AG20443 (cell line): ENCODE measurements around the gene MROH7.

Source experiments
- DNase-seq: peaks from one replicate; pipeline ENCODE4 v3.0.0; 2012; ENCODE audit warnings: low spot score, mixed read lengths

MROH7 gene

DNA sequence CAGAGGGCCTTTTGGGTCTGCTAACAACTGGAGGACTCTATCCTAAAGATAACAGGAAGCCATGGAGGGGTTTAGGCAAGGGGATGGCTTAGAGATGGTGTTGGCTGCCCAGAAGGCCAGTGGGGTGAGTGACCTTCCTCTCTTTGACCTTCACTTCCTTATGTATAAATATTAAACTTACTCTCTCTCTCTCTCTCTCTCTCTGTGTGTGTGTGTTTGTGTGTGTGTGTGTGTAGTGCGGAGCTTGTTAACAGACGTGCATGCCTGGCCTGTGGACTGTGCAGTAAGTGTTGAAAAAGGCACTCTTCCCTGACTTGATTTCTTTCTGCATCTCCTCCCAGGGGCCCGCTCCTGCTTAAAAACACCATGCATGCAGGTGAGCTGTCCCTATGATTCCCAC, 10.0 kb downstream of the MROH7 start:
- no peak for DNase-seq

DNA sequence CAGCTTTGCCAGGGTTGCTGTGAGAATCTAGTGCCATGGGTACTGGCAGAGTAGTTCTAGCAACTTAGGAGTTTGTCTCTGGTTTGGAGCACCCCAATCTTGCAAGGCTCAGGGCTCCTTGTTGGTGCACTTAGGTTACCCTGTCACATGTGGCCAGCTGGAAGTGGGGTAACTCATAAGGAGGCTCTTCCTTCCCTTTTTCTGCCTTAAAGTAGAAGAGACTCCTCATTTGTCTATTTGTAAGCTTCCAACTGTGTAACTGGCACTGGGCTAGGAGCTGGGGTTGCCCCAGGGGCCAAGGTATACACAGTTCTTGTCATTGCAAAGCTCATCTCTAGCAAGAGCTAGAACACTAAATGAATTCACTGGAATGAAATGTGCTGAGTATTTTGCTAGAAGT, 10.6 kb downstream of the MROH7 start:
- DNase-seq, result no peak

DNA sequence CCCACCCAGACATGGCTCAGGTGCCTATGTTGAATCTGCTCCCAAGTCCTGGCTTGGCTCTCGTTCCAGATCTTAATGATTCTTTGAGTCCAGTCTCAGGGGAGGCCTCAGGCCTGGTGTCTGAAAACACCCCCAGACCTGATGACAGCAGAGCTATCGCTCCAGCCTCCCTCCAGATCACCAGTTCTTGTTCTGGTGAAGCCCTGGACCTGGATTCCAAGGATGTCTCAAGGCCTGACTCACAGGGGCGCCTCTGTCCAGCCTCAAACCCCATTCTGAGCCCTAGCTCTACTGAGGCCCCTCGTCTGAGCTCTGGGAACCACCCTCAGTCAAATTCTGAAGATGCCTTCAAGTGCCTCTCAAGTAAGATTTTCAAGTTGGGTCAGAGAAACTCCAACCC, 11.4 kb downstream of the MROH7 start:
- DNase-seq, result peak; percentile 66

DNA sequence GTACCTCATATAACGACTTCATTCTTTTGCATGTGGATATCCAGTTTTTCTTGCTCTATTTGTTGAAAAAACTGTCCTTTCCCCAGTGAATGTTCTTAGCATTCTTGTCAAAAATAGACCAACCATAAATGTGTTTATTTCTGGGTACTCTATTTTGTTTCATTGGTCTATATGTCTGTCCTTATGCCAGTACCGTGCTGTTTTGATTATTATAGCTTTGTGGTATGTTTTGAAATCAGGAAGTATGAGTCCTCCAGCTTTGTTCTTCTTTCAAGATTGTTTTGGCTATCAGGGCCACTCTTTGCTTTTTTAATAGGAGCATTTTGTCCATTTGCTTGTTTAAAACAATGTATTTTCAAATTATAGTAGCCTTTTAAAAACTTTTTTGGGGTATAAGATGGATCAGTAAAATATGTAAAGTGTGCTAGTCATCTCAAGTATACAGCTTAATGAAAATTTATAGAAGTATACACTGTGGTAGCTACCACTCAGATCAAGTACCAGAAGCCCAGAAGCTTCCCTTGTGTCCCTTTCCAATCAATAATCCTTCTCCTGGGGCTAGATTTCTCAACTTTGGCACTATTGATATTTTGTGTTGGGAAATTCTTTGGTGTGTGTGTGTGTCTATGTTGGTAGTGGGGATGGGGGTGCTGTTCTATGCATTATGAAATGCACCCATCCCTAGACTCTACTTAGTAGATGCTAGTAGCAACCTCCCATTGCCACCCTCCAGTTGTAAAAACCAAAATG, 16.8 kb downstream of the MROH7 start:
- DNase-seq, result no peak

DNA sequence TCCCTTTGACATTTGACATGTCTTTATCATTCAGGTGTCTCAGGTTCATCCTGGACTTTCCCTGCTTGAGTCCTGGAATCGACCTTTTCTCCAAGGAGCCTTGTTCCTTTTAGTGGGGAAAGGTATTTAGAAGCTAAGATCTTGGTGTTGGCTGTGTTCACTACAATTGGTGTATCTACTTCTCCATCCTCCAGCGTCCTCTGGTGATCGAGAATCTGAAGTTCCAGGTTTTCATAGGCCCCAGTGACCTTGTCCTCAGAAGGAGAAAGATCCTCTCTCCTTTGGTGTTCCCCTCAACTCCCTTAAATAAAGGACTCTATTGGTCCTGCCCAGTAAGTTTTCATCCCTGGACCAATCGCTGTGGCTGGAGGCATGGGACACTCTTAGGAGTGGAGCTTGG, 22.1 kb downstream of the MROH7 start:
- no peak for DNase-seq

DNA sequence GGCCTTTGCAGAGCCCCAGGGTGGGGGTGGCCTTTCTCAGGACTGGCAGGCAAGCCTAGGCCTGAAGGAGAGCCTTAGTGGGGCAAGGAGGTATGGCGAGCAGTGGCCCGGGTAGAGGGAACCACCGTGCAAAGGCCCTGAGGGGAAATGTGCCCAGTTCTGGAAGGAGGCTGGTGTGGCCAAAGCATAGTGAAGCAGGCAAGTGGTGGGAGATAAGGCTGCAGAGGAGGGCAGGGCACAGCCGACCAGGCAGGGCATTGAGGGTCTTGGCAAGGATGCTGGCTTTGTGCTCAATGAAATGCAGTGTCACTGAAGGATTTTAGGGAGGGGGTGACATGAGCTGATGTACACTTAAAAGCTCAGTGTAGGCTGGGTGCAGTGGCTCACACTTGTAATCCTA, 22.8 kb downstream of the MROH7 start:
- no peak for DNase-seq

DNA sequence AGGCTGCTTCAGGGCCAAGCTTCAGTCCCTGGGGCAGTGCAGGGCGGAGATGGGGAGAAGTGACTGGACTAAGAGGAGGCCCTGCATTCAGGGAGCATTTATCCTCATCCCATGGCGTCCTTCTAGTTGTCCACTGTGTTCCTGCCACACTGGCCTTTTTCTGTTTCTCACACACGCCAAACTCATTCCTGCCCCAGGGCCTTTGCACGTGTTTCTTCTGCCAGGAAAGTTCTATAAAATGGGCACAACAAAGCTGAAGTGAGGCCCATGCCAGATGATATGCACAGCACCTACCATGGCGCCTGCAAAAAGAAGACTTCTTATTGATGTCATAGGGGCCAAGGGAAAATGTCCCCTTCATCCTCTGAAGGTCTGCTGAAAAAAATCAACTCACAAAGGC, 24.3 kb downstream of the MROH7 start:
- no peak for DNase-seq

DNA sequence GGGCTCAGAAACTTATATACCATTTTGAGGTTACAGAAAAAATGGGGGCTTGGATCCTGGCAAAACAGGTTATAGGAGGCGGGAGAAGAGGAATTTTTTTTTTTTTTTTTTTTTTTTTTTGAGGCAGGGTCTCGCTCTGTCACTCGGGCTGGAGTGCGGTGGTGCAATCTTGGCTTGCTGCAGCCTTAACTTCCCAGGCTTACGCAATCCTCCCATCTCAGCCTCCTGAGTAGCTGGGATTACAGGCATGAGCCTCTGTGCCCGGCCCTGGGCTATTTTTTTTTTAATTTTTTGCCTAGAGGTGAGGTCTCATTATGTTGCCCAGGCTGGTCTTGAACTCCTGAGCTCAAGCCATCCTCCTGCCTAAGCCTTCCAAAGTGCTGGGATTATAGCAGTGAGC, 24.7 kb downstream of the MROH7 start:
- DNase-seq, result no peak

DNA sequence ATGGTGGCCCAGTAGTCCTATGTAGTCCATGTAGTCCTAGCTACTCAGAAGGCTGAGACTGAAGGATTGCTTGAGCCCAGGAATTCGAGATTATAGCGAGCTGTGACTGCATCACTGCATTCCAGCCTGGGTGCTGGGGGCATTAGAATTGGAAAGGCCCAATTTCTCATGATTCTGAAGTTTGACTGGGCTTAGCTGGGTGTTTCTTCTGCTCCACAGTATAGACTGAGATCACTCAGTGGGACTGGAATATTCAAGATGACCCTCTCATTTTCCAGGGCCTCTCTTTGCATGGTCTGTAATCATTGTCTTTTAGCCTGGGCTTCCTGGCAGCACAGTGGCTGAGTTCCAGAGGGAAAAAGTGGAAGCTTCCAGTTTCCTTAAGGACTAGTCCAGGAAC, 26.2 kb downstream of the MROH7 start:
- DNase-seq, result no peak

DNA sequence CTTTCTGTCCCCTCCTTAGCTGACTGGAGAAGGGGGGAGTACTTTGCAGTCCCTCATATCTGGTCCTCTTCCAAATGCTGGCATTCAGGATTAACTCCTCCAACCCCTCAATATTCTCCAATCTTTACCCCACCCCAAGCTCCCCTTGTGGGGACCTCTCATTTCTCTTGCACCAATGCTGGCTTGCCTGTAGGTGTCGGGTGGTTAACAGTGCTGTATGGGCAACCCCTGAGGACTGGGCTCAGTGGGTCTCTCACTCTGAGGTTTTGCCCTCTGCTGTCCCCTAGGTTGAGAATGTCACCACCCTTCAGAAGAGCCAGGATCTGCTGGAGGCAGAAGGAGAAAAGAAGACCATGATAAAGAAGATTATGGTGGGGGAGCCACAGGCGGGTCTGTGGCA, 27.0 kb downstream of the MROH7 start:
- no peak for DNase-seq

DNA sequence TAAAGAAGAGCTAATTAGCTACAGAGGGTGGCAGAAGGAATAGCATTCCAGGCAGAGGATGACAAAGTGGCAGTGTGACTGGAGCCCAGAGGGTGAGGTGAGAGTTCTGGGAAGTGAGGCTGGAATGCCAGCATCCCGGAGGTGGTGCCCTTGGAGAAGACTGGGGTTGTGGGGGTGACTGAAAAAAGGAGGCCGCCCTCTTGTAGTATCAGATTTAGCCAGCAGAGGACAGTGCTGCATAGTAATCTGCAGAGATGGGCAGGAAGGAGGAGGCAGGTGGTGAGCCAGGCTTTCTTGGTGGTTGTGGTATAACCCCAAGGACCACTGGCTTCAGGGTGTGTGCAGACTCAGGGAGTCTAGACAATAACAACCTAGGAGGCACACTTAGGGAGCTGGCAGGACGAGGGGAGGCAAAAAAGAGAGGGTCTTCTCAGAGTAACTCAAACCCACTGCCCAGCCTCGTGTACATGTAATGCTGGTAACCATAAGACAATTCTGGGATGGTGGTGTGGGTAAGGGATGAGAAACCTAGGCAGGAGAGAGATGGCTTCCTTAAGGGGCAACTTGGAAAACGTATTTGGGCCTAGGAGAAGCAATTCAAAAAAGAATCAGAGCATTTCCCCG, 30.5 kb downstream of the MROH7 start:
- DNase-seq, result peak; percentile 86

DNA sequence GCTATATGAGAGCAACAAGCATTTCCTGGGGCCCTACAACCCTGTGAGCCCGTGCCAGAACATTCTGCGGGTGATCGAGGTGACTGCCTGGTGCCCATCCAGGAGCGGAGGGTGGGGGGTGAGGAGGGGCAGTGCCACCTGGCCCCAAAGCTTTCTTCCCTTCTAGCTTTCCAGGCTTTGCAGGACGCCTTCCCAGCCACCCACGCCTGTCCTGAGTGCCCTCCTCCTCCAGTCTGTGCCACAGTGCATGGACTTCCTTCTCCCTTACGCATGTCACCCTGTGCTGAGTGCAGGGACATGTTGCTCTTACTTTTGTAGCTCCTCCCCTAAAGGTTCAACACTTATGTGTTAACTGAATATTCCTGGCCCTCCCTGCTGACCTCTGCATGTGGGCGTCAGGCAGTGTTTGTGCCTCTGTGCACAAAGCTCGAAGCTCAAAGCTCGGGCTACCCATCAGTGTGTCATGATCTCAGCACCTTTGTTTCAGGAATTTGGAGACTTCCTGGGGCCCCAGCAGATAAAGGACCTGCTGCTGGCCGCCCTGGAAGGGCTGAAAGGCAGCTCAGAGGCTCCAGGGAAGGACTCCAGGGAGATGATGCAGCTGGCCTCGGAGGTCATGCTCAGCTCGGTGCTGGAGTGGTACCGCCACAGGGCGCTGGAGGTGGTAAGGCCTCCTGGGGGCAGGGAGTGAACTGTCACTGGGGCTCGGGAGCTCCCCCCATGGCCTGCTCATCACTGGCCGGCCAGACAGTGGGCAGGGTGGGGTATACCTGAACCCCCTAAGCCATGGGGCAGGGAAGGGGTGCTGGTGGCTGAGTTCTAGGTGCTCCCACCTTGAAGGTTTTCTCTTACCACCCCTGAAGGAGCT, 37.4 kb downstream of the MROH7 start:
- no peak for DNase-seq

DNA sequence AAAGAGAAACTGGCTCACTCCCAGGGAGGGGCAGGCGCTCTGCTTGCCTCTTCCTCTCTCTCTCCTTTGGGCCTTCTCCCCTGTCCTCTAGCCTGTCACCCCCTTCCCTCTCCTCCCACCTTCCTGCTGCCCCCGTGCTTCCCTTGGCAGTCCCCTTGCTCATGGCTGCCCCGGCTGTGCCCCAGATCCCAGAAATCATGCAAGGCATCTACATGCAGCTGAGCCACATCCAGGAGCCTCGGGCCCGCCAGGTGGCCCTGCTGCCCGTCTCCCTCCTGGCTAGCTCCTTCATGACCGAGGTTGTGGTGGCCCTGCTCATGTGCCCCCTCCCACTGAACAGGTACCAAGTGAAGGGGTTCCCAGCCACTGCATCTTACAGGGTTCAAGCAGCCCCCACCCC, 38.1 kb downstream of the MROH7 start:
- no peak for DNase-seq

DNA sequence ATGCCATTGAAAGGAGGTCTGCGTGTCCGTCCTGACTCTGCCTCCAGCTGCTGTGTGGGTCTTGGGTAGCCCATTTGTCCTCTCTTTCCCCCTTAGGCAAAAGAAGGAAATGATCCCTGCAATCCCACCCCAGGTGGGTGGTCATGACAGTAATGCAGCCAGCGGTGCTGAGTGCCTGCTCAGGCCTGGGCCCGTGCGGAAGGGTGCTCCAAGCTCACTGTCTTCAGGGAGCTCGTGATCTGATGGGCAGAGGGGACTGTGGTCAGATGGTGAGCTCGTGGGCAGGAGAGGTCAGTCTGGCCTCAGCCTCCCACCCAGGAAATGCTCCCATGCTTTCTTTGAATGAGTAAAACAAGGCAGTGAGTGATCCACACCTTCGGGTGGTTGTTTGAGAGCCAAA, 38.8 kb downstream of the MROH7 start:
- DNase-seq, result no peak

DNA sequence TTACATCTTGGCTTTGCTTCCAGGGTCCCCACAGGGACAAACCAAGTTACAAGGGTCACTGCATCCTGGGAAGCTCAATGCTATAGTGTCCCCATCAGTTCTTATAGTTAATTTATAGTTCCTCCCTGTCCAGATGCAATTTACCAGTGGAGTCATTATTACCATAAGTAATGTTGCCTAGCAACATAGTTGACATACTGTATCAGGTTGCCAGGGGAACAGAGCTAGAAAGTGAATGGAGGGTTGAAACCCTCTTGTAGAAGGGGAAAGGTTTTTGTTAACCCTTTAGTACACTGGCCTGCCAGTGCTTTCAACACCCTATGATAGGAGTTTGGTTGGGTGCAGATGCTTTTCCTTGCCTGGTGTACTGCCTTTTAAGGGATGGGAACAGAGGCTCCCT, 39.8 kb downstream of the MROH7 start:
- no peak for DNase-seq

DNA sequence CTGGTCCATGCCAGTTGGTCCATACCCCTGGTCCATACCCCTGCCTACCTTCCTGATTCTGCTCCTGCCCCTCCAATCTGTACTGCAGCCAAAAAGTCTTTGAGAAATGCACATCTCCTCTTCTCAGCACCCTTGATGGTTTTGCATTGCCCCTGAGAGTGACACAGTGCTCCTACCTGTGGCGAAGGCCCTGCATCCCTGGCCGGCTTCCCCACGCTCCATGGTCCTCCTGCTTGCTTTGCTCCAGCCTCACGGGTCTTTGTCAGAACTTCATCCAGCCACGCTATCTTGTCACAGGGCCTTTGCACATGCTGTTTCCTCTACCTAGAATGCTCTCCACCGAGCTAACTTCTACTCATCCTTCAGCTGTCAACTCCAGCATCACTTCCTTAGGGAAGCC, 41.9 kb downstream of the MROH7 start:
- no peak for DNase-seq

DNA sequence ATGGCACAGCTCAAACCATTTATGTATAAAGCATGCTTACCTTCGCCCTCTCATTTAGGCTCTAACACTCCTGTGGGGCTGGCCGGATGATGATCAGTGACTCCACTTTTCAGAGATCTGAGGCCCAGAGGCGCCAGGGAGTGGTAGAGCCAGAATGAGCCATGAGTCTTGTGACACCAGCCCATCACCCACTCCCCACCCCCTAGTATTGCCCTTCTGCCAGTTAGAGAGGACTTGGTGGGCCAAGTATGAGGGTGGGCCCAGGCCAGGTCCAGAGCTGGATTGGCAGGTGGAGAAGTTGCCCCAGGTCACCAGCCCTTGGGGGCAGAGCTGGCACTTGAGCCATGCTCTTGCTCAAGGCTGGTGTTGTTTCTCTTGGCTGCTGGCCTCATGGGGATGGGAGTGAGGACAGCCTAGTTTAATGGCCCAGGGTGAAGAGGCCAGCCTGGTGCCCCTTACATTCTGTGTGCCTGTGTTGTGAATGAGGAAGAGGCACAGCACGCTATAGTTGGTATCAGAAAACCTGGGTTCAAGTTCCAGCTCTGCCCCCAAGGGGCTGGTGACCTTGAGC, 43.8 kb downstream of the MROH7 start:
- DNase-seq, result no peak

DNA sequence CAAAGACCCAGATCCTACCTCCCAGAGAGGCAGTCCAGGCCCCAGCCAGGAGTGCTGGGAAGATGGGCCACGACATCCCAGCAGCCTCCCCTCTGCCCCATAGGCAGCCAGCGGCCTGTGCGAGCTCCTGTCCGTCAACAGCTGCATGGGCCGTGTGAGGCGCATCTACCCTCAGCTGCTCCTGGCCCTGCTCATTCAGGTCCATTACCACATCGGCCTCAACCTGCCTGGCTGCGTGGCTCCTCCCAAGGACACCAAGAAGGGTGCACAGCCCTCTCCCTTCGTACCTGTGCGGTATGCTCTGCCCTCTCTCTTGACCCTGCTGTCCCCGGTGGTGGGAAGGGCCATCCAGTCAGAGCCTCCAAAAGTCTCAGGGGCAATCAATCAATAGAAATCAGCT, 44.6 kb downstream of the MROH7 start:
- no peak for DNase-seq

DNA sequence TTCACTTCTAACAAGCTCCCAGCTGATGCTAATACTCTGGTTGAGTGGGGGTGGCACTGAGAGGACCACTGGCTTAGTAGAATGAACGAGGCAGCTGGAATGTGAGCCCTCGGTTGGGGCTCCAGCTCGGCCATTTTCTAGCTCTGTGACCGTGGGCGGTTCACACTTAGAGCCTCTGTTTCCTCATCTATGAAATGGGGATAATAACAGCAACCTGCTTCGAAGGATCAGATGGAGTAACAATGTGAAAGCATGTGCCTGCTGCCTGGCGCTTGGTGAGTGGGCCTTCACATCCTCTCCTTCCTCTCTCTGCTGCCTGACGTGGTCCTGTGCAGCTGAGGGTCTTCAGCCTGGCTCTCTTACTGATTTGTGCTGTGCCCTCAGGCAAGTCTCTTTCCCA, 53.2 kb downstream of the MROH7 start:
- no peak for DNase-seq

DNA sequence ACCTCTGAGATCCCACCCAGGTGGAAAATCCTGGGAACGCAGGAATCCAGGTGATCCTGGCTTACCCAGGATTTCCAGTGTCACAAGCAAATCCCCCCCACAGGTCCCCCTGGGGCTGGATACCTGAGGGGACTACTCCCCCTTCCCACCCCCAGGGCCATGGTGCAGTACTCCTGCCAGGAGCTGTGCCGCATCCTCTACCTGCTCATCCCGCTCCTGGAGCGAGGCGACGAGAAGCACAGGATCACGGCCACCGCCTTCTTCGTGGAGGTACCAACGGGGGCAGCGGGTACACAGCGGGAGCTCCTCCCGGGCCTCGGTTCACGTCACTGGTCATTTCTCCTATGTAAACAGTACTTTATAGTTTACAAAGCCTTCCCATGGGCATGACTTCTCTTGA, 53.6 kb downstream of the MROH7 start:
- DNase-seq, result no peak

DNA sequence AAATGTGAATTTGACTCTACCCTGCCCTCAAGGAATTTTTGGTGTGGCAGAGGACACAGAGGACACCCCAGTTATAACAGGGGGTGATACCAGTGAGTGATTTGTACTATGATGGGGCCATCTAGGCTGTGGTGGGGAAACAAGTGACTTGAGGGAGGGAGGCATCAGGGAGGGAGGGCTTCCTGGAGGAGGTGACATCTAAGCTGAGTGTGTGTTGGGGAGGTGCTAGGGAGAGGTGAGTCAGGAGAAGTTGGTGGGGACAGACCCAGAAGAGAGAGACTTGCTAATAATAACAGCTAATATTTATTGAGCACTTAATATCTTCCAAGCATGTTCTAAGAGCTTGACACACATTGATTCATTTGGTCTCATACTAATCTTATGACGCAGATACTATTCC, 54.2 kb downstream of the MROH7 start:
- no peak for DNase-seq

DNA sequence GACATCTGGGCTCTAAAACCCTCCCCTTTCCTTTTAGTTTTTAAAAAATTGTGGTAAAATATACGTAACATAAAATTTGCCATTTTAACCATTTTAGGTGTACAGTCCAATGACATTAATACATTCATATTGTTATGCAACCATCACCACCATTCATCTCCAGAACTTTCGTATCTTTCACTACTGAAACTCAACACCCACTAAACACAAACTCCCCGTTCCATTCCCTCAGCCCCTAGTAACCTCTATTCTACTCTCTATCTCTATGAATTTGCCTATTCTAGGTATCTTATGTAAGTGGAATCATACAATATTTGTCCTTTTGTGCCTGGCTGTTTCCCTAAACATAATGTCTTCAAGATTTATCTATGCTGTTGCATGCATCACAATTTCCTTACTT, 54.7 kb downstream of the MROH7 start:
- no peak for DNase-seq

DNA sequence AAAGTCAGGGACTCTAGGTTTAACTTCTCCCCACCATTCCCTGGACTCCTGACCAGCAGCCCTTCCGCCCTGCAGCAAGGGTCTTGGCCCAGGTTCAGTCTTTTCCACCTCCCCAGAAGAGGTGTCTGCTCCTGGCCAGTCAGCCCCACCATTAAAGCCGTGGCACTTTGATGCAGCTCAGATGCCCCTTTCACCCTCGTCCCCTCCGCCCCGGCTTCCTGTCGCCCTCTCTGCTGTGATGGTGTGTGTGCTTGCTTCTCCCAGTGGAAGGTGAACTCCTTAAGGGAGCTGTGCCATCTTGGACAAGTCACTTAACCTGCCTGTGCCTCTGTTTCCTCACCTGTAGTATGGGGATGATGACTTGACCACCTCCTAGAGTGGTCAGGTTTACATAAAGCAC, 56.3 kb downstream of the MROH7 start:
- DNase-seq, result no peak
